GM12878 (cell line): ENCODE results near the gene SPATA24. TPM values are rescaled to one million over a fixed set of nuclear protein-coding genes. Genes with fewer than 3 reads are reported as not detected.
A peak's percentile ranks its signal among the peaks of the same experiment; 100 is the strongest.

Experiments used
- BHLHE40 ChIP-seq, 2 experiments: fragments of 450-650 bp in 1 of 2; IDR thresholded peaks; 2 replicates each; pipeline ENCODE4 v1.6.1; 2011 to 2017; ENCODE audit warnings: low read depth in 2 of 2, borderline replicate concordance in 1 of 2, improper control_type of control experiment in 1 of 2, low read length in 1 of 2, mild to moderate bottlenecking in 1 of 2
- BMI1 ChIP-seq: fragments of 450-650 bp; IDR thresholded peaks from 2 replicates; pipeline ENCODE4 v1.6.1; 2016; ENCODE audit warnings: mild to moderate bottlenecking, moderate library complexity, borderline replicate concordance
- CREB1 ChIP-seq: IDR thresholded peaks from 2 replicates; pipeline ENCODE4 v1.6.1; 2012; ENCODE audit warnings: low read depth, mild to moderate bottlenecking, inconsistent platforms
- EED ChIP-seq: sonication (generic); IDR thresholded peaks from 2 replicates; pipeline ENCODE4 v1.6.1; 2016; ENCODE audit warnings: antibody characterized with exemption, low read depth
- ETV6 ChIP-seq, 2 experiments: fragments of 450-650 bp in 1 of 2; IDR thresholded peaks in 1 of 2; conservative IDR thresholded peaks in 1 of 2; 2 replicates each; pipeline ENCODE4 v1.6.1; 2014; ENCODE audit warnings: antibody characterized with exemption in 1 of 2, borderline replicate concordance in 1 of 2, low read depth in 1 of 2, mild to moderate bottlenecking in 1 of 2, moderate library complexity in 1 of 2
- FOXK2 ChIP-seq: fragments of 450-650 bp; IDR thresholded peaks from 2 replicates; pipeline ENCODE4 v1.6.1; 2017; ENCODE audit warnings: mild to moderate bottlenecking, moderate library complexity
- GATAD2B ChIP-seq: fragments of 450-650 bp; conservative IDR thresholded peaks from 2 replicates; pipeline ENCODE4 v1.6.1; 2017; ENCODE audit warnings: low read depth, mild to moderate bottlenecking, moderate library complexity
- JUNB ChIP-seq: IDR thresholded peaks from 2 replicates; pipeline ENCODE4 v1.6.1; 2016; ENCODE audit warnings: antibody characterized with exemption, mild to moderate bottlenecking
- MTA3 ChIP-seq: IDR thresholded peaks from 2 replicates; pipeline ENCODE4 v1.6.1; 2012; ENCODE audit warnings: low read length, inconsistent platforms, borderline replicate concordance
- MYB ChIP-seq: fragments of 150-350 bp; IDR thresholded peaks from 2 replicates; pipeline ENCODE4 v1.6.1; 2014; ENCODE audit warnings: mild to moderate bottlenecking, low read depth, low read length, borderline replicate concordance
- NBN ChIP-seq: fragments of 450-650 bp; IDR thresholded peaks from 2 replicates; pipeline ENCODE4 v1.6.1; 2016
- NFIC ChIP-seq: IDR thresholded peaks from 2 replicates; pipeline ENCODE4 v1.6.1; 2012; ENCODE audit warnings: low read depth, mild to moderate bottlenecking, inconsistent platforms, low read length, moderate library complexity
- POU2F2 ChIP-seq: IDR thresholded peaks from 3 replicates; pipeline ENCODE4 v1.6.1; 2011; ENCODE audit warnings: low read depth, mild to moderate bottlenecking, low read length, borderline replicate concordance
- SIX5 ChIP-seq: IDR thresholded peaks from 2 replicates; pipeline ENCODE4 v1.6.1; 2011; ENCODE audit warnings: mild to moderate bottlenecking, low read depth, low read length, moderate library complexity; ENCODE audit not compliant: severe bottlenecking
- SMAD5 ChIP-seq: IDR thresholded peaks from 2 replicates; pipeline ENCODE4 v1.6.1; 2016; ENCODE audit warnings: antibody characterized with exemption, low read depth
- TARDBP ChIP-seq: IDR thresholded peaks from 2 replicates; pipeline ENCODE4 v1.6.1; 2016; ENCODE audit warnings: borderline replicate concordance
- TCF7 ChIP-seq: IDR thresholded peaks from 2 replicates; pipeline ENCODE4 v1.6.1; 2014; ENCODE audit warnings: antibody characterized with exemption, borderline replicate concordance
- YY1 ChIP-seq: IDR thresholded peaks from 2 replicates; pipeline ENCODE4 v1.6.1; 2011; ENCODE audit warnings: low read depth, mild to moderate bottlenecking, low read length
- ZNF24 ChIP-seq: fragments of 450-650 bp; IDR thresholded peaks from 2 replicates; pipeline ENCODE4 v1.6.1; 2017; ENCODE audit warnings: antibody characterized with exemption, mild to moderate bottlenecking
- polyA plus RNA-seq, 11 experiments: library from polyadenylated mRNA; depleted of rRNA in 4 of 11; unstranded in 6 of 11; stranded (reverse) in 5 of 11; fragments of >200 nt; fragmentation: Nextera tagmentation in 4 of 11; fragmentation: Illumina TruSeq in 1 of 11; extraction: Ambion mirVana in 4 of 11; extraction: Trizol in 1 of 11; gene quantifications; 1 replicate in 1 of 11; 2 replicates in 10 of 11; pipeline versions ENCODE4 v1.2.1 to v1.2.3, GENCODE V29; 2011 to 2016; ENCODE audit warnings: inconsistent platforms in 2 of 11, missing spikeins in 2 of 11, low read depth in 1 of 11
- total RNA-seq, 4 experiments: library from RNA; depleted of rRNA in 3 of 4; stranded (reverse); fragments of >200 nt in 3 of 4; fragmentation: Illumina TruSeq in 1 of 4; extraction: Trizol in 1 of 4; gene quantifications; 2 replicates each; pipeline versions ENCODE4 v1.2.1 to v1.2.3, GENCODE V29; 2013 to 2021
- TF ChIP-seq, protein P1 (sequence below): fragments of 450-650 bp; IDR thresholded peaks from 2 replicates; pipeline ENCODE4 v1.6.1; 2014; ENCODE audit warnings: mild to moderate bottlenecking
- TF ChIP-seq, protein P2 (sequence below): fragments of 450-650 bp; IDR thresholded peaks from 2 replicates; pipeline ENCODE4 v1.6.1; 2017; ENCODE audit warnings: low read depth, mild to moderate bottlenecking, moderate library complexity
- TF ChIP-seq, protein P3 (sequence below): fragments of 450-650 bp; IDR thresholded peaks from 2 replicates; pipeline ENCODE4 v1.6.1; 2017; ENCODE audit warnings: antibody characterized with exemption, mild to moderate bottlenecking, moderate library complexity
- TF ChIP-seq, protein P4 (sequence below): IDR thresholded peaks from 2 replicates; pipeline ENCODE4 v1.6.1; 2011; ENCODE audit warnings: borderline replicate concordance, low read depth, mild to moderate bottlenecking, moderate library complexity, low read length; ENCODE audit not compliant: insufficient read depth, poor library complexity, severe bottlenecking

Gene SPATA24
- total and polyA plus RNA-seq, 10 of the 15 experiments (the other 5 are each of a cell fraction or from before 2014, with no cell fraction given): 4.1 to 9.8 (median 7.3) TPM

DNA sequence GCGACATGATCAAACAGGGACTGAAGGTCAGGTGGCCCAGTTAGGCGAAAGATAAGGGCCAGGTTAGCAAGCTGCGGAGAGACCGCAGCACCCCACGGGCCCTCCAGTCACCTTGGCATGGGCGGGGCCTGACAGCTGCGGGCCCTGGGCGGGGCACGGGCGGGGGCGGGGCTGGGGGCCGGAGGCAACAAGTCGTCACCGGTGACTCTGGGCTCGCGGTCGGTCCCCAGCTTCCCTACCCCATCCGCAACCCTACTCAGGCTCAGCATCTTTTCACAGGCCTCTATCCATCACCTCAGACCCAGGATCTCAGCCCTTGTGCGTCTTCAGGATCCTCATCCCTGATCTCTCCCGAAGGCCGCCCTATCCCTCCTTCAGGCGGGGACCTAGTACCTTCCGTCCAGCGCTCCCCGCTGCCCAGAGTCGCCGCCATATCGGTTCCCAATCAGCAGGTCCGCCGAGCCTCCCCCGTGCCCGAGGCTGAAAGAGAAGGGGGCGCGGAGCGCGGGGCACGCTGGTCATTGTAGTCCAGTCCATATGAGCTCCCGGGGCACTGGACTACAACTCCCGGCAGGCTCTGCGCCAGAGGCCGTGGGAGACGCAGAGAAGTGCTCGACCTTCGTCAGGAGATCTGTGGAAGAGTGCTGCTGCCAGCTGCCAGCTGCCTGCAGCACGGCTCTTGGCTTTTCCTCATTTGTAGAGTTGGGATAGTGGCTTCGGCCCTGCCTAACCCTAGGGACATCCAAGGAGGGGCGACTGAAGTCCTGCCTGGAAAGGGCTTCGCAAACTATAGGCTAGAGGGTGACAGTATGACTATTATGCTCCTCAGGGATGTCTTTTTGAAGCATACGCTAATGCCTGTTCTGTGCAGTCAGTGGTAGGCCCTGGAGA, 35.4 kb upstream of the SPATA24 start, which contains the start of gene DNAJC18 (continued):
- peak; percentile 81 for TF ChIP-seq NBN
- TF ChIP-seq BHLHE40 (IDR thresholded peaks at IDR 0.05; ENCODE audit: borderline replicate concordance in 1 of 2, low read depth in 2 of 2, low read length in 1 of 2): peak in 1 of 2 experiments; percentile 44; a peak in 2 of 4 replicates
- TF ChIP-seq BMI1: no peak
- TF ChIP-seq POU2F2: no peak
- TF ChIP-seq CREB1: peak; percentile 76
- TF ChIP-seq EED: 0 out of 2 replicates have a peak, but pooled peaks have one; percentile 21
- no peak for TF ChIP-seq ZNF24
- no peak for TF ChIP-seq MTA3
- TF ChIP-seq, protein P1, sequence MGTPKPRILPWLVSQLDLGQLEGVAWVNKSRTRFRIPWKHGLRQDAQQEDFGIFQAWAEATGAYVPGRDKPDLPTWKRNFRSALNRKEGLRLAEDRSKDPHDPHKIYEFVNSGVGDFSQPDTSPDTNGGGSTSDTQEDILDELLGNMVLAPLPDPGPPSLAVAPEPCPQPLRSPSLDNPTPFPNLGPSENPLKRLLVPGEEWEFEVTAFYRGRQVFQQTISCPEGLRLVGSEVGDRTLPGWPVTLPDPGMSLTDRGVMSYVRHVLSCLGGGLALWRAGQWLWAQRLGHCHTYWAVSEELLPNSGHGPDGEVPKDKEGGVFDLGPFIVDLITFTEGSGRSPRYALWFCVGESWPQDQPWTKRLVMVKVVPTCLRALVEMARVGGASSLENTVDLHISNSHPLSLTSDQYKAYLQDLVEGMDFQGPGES: peak; percentile 23; the same call in 1 of the 2 replicates
- TF ChIP-seq YY1: peak; percentile 63; the same call in 1 of the 2 replicates
- TF ChIP-seq, protein P2, sequence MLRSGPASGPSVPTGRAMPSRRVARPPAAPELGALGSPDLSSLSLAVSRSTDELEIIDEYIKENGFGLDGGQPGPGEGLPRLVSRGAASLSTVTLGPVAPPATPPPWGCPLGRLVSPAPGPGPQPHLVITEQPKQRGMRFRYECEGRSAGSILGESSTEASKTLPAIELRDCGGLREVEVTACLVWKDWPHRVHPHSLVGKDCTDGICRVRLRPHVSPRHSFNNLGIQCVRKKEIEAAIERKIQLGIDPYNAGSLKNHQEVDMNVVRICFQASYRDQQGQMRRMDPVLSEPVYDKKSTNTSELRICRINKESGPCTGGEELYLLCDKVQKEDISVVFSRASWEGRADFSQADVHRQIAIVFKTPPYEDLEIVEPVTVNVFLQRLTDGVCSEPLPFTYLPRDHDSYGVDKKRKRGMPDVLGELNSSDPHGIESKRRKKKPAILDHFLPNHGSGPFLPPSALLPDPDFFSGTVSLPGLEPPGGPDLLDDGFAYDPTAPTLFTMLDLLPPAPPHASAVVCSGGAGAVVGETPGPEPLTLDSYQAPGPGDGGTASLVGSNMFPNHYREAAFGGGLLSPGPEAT: peak; percentile 56; the same call in 1 of the 2 replicates
- TF ChIP-seq, protein P3, sequence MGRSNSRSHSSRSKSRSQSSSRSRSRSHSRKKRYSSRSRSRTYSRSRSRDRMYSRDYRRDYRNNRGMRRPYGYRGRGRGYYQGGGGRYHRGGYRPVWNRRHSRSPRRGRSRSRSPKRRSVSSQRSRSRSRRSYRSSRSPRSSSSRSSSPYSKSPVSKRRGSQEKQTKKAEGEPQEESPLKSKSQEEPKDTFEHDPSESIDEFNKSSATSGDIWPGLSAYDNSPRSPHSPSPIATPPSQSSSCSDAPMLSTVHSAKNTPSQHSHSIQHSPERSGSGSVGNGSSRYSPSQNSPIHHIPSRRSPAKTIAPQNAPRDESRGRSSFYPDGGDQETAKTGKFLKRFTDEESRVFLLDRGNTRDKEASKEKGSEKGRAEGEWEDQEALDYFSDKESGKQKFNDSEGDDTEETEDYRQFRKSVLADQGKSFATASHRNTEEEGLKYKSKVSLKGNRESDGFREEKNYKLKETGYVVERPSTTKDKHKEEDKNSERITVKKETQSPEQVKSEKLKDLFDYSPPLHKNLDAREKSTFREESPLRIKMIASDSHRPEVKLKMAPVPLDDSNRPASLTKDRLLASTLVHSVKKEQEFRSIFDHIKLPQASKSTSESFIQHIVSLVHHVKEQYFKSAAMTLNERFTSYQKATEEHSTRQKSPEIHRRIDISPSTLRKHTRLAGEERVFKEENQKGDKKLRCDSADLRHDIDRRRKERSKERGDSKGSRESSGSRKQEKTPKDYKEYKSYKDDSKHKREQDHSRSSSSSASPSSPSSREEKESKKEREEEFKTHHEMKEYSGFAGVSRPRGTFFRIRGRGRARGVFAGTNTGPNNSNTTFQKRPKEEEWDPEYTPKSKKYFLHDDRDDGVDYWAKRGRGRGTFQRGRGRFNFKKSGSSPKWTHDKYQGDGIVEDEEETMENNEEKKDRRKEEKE: no peak
- TF ChIP-seq SMAD5: peak; percentile 64; the same call in 1 of the 2 replicates
- no peak for TF ChIP-seq TCF7
- TF ChIP-seq TARDBP: no peak; the same call in 1 of the 2 replicates
- TF ChIP-seq SIX5: peak; percentile 85
- TF ChIP-seq GATAD2B: no peak
- TF ChIP-seq NFIC: no peak
- TF ChIP-seq FOXK2: no peak
- TF ChIP-seq MYB: no peak
- no peak for TF ChIP-seq JUNB
- TF ChIP-seq, protein P4, sequence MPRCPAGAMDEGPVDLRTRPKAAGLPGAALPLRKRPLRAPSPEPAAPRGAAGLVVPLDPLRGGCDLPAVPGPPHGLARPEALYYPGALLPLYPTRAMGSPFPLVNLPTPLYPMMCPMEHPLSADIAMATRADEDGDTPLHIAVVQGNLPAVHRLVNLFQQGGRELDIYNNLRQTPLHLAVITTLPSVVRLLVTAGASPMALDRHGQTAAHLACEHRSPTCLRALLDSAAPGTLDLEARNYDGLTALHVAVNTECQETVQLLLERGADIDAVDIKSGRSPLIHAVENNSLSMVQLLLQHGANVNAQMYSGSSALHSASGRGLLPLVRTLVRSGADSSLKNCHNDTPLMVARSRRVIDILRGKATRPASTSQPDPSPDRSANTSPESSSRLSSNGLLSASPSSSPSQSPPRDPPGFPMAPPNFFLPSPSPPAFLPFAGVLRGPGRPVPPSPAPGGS: no peak
- TF ChIP-seq ETV6 (conservative IDR thresholded peaks at IDR 0.05 in 1 of 2, IDR thresholded peaks at IDR 0.05 in 1 of 2; ENCODE audit: borderline replicate concordance in 1 of 2, low read depth in 1 of 2): no peak
